ENCODE data around the gene BAG5. TPM values are rescaled to one million over a fixed set of nuclear protein-coding genes. Genes with fewer than 3 reads are reported as not detected.
"Not testable (repeated sequence)": the region's sequence is repeated elsewhere in the genome, so short reads cannot be mapped to it uniquely, and the experiment has no call there.

The BAG5 gene
- total and polyA plus RNA-seq, 2 of the 8 experiments (the other 6 are each of a cell fraction or from before 2014, with no cell fraction given), result 7.4 to 29.5 TPM

- TF ChIP-seq ATF2 (IDR thresholded peaks at IDR 0.05; ENCODE audit: low read length), result no peak
Observed at GRCh38 chr14:103611215-103611614, 48.8 kb upstream of the BAG5 start (continued).

- not testable (repeated sequence) for H2AFZ ChIP-seq (ENCODE audit: low read length); H2AK5ac ChIP-seq (ENCODE audit: low read depth, low read length); H3K4me3 ChIP-seq (ENCODE audit: extremely low read depth in 1 of 4, insufficient read depth in 2 of 4, low read depth in 3 of 4, low read length in 4 of 4); H3K56ac ChIP-seq (replicated peaks; ENCODE audit: insufficient read length, low read depth, low read length); DNase-seq (ENCODE audit: low read depth in 1 of 2, low spot score in 2 of 2); H3K14ac ChIP-seq (ENCODE audit: insufficient read length); H3K79me2 ChIP-seq (ENCODE audit: control insufficient read depth in 1 of 2, insufficient read depth in 2 of 2, low read length in 2 of 2); H3K79me1 ChIP-seq (ENCODE audit: low read depth, low read length); FAIRE-seq; H2BK20ac ChIP-seq (ENCODE audit: low read length); H3K36me3 ChIP-seq (ENCODE audit: control insufficient read depth in 2 of 4, insufficient read depth in 4 of 4, low read length in 3 of 4); H3K23ac ChIP-seq (ENCODE audit: insufficient read length); H3K27me3 ChIP-seq (replicated peaks in 1 of 4; ENCODE audit: control insufficient read depth in 3 of 4, extremely low read depth in 1 of 4, insufficient read depth in 3 of 4, low read length in 3 of 4); H2BK15ac ChIP-seq (ENCODE audit: low read length); H4K8ac ChIP-seq (ENCODE audit: extremely low read depth, insufficient read depth, low read length); H3K4me2 ChIP-seq (ENCODE audit: insufficient read depth in 1 of 2, low read depth in 2 of 2, low read length in 2 of 2); H3K27ac ChIP-seq (ENCODE audit: low read depth, low read length); H3K23me2 ChIP-seq (ENCODE audit: low read depth, low read length); H2BK12ac ChIP-seq (ENCODE audit: low read depth, low read length); H3K9ac ChIP-seq (replicated peaks in 1 of 4; ENCODE audit: extremely low read depth in 1 of 4, low read depth in 3 of 4, low read length in 3 of 4); H3K18ac ChIP-seq (ENCODE audit: extremely low read depth, low read length); H3K4me1 ChIP-seq (replicated peaks in 1 of 4; ENCODE audit: control insufficient read depth in 3 of 4, insufficient read depth in 4 of 4, low read length in 3 of 4); H3K4ac ChIP-seq (replicated peaks; ENCODE audit: insufficient read length, low read depth, low read length); H4K91ac ChIP-seq (replicated peaks; ENCODE audit: insufficient read length, low read length); H4K5ac ChIP-seq (ENCODE audit: insufficient read length, low read depth, low read length); H2BK120ac ChIP-seq (replicated peaks; ENCODE audit: low read depth, low read length); H4K20me1 ChIP-seq (replicated peaks in 1 of 2; ENCODE audit: control insufficient read depth in 1 of 2, insufficient read depth in 2 of 2, low read length in 2 of 2); H2BK5ac ChIP-seq (ENCODE audit: low read depth, low read length)
- 96% methylated on average over 3 of the region's 4 CpGs; no CpG with 5 or more reads in 1 of the 2 experiments for WGBS, 2 experiments (ENCODE audit: extremely low coverage in 1 of 2, insufficient coverage in 1 of 2, insufficient read length in 1 of 2, insufficient replicate concordance in 2 of 2, low coverage in 1 of 2, low lambda C conversion rate in 2 of 2, missing lambda C conversion rate in 1 of 2)
- ChIA-PET POLR2A (ENCODE audit: partially characterized antibody) (interaction anchor here (0.9 to 1.2 kb wide), 2 partner anchors 15 to 19 kb away, joined by 3 to 4 read pairs; partner anchors contain the start of gene KLC1), CTCF (ENCODE audit: partially characterized antibody) (interaction anchor here (1.3 kb wide), 1 partner anchor 10 kb away, joined by 4 read pairs; no protein-coding TSS in a partner anchor)
- H3K9me3 ChIP-seq (ENCODE audit: insufficient read depth in 2 of 2, low read depth in 1 of 2, low read length in 1 of 2), result peaks cover 9 to 12% of the 10 kb centered on the region in 2 experiments; a peak in 3 of 4 replicates
Observed at GRCh38 chr14:103609081-103609480, 46.6 kb upstream of the BAG5 start.

Data from H1 (cell line).